GM12891 (cell line): Measurements from ENCODE around the gene THAP3.

Experiments
- POLR2A ChIP-seq: IDR thresholded peaks from 2 replicates; pipeline ENCODE4 v1.6.1; 2011; ENCODE audit warnings: low read depth, low read length, control low read depth
- TAF1 ChIP-seq: IDR thresholded peaks from 2 replicates; pipeline ENCODE4 v1.6.1; 2011; ENCODE audit warnings: low read depth, low read length, control low read depth

- TF ChIP-seq POLR2A (no peak), TAF1 (no peak)
These were observed 8.2 kb downstream of the THAP3 start for GRCh38 chr1:6632588-6633514.
